DMS 273 treated with DMSO at 0.1 percent for 48 hours (cell line): ENCODE results near the gene CCDC102B.
"Not testable (repeated sequence)": the region's sequence is repeated elsewhere in the genome, so short reads cannot be mapped to it uniquely, and the experiment has no call there.

Experiments
- DNase-seq: peaks from one replicate; lab custom pipeline; 2025; lab: John Stamatoyannopoulos, UW

CCDC102B gene

DNA sequence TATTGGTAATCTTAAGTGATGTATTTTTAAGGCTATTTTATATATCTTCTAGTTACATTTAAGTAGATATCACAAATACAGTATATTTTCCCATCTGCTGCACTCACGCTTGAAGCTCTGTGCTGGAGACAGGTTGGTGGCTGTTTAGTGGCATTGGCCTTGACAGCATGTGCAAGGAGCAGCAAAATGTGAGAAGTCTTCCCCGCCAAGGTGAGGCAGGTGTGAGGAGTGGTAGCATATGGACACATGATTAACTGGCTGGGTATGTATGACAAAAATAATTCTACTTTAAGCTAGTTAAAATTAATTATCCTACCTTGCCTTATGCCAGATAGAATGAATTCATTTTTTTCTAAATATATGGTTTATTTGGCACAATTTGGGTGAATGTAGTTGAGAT lies 117.2 kb downstream of the CCDC102B start:
- DNase-seq = no peak

DNA sequence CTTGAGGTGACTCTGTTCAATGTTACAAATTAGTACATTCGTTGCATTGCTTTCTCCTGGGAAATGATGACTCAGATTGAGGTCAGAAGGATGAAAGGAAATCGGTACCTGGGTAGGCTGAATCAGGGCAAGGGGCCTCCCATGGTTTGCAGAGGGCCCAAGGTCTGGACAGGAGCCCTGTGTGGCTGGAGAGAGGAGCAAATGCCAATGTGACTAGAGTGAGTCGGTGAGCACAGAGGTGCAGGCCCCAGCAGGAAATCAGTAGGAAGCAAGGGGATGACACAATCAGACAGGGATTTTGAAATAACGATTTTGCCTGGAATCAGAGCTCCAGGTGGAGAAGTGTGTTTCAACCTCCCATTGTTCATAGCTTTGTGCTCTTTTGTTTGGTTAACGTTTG lies 118.9 kb downstream of the CCDC102B start:
- DNase-seq = no peak

DNA sequence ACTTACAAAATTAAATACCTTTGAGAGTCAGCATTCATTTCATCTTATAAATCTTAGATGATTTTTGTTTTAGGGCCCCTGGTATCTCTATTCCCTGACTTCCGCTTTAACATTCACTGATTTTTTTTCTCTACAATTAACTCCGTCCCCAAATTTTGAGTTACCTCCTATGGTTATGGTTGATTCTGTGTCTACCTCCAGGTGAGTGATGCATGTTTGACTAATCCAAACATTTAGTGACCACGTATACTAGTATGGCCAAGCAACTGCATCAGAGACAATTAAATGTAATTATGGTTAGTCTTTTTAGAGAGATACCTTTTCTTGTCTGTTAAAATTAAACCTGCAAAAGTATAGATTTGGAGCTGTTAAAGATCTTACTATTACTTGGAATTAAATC lies 120.3 kb downstream of the CCDC102B start:
- DNase-seq = no peak

DNA sequence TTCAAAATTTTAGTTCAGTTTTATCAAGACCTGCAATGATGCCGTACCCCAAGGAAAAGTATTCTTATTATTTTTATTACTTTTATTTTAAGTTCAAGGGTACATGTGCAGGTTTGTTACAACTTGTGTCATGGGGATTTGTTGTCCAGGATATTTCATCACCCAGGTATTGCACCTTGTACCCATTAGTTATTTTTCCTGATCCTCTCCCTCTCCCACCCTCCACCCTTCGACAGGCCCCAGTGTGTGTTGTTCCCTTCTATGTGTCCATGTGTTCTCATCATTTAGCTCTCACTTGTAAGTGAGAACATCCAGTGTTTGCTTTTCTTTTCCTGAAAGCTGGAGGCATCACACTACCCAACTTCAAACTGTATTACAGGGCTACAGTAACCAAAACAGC lies 122.0 kb downstream of the CCDC102B start:
- DNase-seq = no peak

DNA sequence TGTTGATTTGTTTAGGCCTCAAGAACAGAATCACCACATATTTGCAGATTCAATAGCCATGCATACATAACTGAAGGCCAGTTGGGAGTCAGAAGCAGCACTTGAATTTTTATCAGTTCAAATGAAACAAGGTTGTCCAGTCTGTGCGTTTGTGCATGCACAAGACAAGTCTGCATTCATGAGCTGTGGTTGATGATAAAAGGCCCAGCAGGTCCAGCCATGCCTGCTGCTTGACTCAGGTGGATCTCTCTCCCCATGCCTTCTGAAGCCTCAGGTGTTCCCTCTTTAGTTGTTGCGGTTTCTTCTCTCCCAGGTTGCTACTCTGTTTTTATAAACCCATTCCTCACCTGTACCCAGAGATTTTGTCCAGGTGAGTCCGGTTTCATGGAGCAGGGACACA lies 124.5 kb downstream of the CCDC102B start:
- DNase-seq = no peak

DNA sequence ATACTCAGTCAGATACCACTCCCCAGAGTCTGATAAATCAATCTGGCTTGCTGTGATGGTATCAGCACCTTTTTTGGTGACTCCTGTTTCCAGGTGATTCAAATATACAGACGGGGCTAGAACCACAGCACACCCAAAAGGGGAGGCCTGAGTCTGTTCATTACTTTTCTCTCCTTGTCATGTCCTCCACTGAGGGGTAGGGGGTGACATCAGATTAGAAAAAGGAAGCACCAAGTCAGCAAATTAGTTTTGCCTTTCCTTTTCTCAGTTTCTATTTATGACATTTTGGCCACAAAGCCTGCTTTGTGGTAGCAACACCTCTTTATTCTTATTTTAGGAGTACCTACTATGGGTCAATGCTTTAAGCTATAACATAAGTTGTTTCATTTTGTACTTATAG lies 127.4 kb downstream of the CCDC102B start:
- DNase-seq = no peak

DNA sequence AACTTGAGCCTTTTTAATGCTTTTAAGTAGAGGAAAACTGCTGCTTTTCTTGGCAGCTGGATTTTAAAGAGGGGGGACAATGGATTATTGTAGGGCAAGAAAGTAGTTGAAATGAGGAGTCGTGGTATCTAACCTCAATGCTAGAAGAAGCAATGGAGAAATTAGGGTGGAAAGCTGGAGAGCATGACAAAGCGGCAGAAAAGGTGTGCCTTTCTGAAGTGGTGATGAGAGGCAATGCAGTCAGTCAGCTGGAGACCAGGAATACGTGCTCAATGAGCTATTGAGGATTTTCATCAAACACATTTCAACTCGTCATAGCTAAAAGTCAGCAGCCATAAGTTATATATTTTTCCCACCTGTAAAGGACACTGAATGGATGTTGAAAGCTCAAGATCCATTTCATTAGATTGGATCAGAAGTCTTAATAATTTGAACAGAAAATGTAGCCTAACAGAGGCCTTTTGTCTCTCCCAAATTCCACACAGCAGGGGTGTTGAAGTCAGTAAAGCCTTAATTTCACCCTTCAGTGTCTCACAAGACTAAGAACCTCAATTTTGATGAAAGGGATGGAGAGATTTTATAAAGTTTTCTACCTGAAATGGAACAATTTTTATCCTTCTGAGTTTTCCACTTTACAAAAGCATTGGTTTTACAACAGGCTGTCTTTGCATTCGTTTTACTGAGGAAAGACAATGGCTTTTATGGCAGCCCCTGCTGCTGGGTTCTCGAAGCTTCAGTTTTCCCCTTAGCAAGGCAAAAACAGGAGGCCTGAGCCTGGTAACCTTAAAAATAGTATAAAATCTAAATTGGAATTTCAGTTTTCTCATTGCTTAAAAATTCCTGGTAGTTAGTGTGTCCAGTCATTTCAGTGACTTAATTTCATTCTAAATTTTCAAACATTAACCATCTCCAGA lies 131.1 kb downstream of the CCDC102B start:
- DNase-seq = no peak

DNA sequence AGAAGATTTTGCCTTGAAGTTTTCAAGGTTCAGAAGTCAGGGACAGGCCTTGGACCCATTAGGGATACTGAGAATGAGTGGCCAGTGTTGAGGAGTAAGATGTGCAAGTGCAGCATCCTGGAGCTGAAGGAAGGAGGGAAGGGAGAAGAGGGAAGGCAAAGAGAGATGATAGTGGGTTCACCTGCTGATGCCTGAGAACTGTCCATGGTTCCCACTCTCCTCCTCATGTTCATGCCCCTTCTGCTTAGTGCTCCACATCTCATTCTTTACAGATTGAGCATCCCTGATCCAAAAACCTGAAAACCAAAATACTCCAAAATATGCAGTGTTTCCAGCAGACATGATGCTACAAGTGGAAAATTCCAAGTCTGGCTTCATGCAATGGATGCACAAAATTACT lies 137.8 kb downstream of the CCDC102B start:
- no peak for DNase-seq

DNA sequence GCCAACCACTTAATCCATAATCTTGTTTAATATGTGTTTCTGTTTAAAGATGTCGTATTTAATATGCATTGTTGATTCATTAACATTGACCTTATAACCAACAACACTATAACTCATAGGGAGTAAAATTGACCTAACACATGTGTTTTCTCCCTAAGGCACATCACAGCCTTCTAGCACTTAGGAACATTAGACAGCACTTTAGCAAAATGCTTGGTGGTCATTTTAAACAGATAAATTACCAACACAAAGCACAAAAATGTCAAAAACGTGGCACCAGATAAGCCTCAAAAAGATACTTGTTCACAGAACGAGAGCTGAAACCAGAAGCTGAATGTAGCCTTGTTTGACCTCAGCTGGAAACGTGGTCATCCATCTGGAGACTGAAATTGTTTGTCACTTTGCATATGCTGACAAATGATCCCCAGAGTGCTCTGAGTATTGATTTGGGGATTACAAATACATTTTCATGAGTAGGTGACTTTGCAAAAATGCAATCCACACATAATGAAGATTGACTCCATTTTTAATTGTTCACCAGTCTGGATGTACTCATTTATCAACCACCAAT lies 139.2 kb downstream of the CCDC102B start:
- no peak for DNase-seq

DNA sequence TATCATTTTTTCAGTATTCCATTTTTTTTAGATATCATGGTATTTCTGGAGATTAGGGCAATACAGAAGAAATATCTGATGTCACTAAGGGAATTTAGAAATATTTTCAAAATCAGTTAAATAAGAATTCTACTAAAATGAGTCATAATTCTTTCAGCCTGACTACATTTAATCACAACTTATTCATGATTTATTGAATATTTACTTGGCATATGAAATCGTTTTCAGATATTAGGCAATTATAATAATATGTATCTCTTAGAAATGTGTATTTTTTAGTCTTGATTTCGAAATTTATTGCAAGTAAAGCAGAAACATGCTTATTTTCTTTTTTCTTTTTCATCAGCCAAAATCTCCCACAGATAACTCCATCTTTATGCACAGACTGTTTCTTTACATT lies 142.2 kb downstream of the CCDC102B start:
- DNase-seq = no peak

DNA sequence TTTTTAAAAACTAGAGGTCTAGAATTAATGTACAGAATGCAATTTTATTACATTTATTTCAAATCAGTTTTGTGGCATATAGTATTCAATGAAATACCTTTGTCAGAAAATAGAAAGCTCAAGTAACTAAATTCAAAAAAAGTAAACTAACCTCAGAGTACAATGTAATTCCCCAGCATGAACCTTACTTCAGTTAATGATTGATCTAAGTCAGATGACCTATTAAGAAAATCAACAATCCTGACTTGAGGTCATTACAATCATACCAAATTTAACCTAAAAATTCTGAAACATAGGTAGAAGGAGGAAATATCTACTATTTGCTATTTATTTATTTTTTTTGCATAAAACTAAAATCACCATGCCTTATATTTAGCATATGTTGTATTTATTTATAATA lies 142.9 kb downstream of the CCDC102B start:
- no peak for DNase-seq

DNA sequence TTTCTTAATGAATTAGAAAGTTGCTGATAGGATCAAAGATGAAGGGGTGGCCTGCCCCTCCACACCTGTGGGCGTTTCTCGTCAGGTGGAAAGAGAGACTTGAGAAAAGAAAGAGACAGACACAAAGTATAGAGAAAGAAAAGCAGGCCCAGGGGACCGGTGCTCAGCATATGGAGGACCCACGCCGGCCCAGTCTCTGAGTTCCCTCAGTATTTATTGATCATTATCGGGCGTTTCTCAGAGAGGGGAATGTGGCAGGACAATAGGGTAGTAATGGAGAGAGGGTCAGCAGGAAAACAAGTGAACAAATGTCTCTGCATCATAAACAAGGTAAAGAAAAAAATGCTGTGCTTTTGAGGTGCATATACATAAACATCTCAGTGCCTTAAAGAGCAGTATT lies 144.3 kb downstream of the CCDC102B start:
- DNase-seq = no peak

DNA sequence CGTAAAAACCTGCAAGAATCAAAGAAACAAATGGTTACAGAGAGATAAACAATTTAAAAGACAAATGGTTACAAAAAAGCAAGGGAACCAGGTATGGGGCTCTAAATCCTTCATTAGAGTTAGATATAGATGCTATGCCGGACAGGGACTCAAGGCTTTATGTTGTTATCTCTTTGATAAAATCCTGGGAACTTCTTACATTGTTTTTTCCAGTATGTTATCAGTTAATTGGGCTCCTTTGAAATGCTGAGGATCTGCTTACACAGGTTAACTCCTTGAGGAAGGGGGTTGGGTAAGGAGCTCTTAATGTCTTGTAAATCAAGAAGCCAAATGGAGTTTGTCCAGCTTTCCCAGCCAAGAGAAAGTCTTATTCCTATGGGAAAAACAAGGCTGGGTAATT lies 146.0 kb downstream of the CCDC102B start:
- DNase-seq = not testable (repeated sequence)

DNA sequence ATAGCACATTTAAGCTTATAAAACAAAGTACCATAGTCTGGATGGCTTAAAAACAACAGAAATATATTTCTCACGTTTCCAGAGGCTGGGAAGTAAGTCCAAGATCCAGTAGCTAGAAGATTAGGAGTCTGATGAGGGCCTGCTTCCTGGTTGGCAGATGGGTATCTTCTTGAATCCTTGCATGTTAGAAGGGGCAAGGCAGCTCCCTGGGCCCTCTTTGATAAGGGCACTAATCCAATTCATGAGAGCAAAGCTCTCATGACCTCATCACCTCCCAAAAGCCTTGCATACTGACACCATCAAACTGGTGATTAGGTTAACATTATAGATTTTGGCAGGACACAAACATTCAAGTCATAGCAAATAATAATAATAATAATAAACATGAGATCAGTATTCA lies 146.4 kb downstream of the CCDC102B start:
- DNase-seq = no peak

DNA sequence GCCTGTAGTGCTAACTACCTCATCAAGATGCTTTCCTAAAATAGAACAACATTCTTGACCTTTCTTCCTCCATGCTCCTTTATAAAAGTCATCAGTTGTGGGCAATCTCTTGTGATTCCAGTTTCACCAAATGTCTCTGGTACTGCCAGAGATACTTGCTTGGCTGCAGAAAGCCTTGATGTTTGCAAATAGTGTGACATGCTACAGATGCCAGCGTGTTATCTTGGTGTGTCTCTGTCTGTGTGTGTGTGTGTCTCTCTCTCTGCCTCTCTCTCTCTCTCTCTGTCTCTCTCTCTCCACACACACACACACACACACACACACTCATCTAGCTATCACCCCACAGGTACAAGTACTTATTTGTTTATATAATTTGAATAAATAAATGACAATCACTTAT lies 146.9 kb downstream of the CCDC102B start:
- no peak for DNase-seq

DNA sequence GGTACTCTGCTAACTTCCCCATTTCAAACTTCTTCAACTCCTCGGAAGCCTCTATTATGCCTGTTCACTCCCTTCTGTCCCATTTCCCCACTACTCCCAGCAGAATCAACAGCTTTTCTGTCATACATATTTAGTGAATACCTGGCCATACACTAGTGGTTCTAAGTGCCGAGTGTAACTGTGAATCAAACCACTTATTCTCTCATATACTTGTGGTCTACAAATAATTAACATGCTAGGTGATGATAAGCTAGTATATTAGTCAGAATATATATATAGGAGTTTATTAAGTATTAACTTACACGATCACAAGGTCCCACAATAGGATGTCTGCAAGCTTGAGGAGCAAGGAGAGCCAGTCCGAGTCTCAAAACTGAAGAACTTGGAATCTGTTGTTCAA lies 150.7 kb downstream of the CCDC102B start:
- no peak for DNase-seq

DNA sequence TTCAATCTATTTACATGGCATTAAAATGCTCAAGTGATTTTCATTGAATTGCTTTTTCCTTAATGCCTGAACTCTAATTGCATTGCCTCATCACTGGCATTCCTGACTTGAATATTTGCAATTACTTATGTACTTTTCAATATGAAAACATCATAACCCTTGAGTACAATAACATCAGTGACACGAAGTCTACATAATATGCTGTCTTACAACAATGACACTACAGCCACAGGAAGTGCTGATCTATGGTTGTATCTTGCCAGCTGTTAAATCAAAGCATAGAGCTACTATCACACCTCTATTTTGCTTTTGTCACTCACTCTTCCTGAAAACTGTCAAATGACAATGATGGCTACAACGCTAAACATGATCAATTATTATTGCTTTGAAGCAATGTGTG lies 156.9 kb downstream of the CCDC102B start:
- DNase-seq = no peak

DNA sequence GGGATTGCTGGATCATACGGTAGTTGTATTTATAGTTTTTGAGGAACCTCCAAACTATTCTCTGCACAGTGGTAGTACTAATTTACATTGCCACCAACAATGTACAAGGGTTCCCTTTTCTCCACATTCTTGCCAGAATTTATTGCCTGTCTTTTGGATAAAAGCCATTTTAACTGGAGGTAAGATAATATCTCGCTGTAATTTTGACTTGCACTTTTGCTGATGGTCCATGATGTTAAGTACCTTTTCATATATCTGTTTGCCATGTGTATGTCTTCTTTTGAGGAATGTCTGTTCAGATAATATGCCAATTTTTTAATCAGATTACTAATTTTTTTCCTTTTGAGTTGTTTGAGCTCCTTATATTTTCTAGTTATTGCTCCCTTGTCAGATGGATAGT lies 158.8 kb downstream of the CCDC102B start:
- DNase-seq = no peak

DNA sequence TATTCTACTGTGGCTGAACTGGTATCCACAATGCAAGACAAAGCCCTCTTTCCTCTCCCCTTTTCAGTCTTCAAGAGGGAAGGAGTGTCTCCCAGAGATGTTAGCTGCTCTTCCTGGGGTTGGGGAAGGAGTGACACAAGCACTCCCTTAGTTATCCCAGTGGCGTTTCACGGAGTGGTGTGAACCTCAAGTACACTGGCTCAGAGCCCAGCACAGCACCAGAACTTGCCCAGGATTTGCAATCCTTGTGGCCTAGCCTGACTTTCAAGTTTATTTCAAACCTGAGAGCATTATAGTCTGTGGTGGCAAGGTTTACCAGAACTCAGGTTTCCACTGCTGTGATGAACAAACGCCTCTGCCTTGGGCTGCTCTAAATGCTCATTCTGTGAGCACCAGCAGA lies 162.5 kb downstream of the CCDC102B start:
- no peak for DNase-seq

DNA sequence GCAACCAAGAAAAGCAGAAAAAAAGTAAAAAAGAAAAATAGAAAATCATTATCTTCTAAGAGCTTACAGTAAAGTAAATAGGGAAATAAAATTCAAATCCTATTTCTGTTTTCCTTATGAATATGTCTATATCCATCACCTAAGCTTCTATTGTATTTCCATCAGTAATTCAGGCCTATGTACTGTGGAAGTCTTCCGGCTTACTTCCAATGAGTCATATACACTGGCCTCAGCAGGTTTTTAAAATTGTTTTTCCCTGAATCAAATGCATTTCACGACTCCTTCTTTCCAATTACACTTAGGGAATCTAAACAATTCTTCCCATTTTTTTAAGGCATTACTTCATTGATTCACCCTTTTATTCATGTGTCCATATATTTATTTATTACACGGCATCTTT lies 164.7 kb downstream of the CCDC102B start:
- no peak for DNase-seq

DNA sequence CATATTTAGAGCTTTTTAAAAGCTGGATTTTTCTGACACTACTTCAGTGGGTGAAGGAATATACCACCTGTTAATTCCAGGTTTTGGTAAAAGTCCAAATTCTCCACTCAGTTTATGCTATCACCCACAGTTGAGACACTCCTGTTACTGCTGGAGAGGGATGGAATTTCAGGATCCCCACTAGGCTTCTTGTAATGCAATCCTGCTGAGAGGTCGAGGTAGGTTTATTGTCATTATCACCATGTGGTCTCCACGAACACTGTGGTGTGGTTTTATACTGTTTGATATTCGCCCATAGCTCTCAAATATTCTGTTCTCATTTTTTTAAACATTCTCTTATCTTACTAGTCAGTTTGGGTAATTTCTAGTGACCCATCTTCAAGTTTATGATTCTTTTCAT lies 167.9 kb downstream of the CCDC102B start:
- no peak for DNase-seq

DNA sequence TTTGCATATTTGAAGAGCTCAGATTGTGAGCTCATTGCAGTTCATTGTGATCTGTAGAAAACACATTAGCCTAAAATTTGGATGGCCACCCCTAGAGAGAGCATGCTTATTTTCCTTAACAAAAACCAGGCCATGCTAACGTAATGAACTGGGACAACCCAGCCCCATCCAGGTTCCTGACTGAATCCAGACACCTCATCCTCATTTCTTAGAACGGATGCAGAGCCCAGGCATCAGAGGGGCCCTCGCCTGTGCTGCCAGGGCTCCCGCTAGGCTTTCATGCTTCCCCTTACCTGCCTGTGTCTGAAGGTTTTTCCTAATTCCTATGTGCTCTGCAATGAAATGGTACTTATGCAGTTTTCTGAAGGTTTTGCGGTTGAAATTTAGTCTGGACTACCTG lies 171.1 kb downstream of the CCDC102B start:
- DNase-seq = no peak

DNA sequence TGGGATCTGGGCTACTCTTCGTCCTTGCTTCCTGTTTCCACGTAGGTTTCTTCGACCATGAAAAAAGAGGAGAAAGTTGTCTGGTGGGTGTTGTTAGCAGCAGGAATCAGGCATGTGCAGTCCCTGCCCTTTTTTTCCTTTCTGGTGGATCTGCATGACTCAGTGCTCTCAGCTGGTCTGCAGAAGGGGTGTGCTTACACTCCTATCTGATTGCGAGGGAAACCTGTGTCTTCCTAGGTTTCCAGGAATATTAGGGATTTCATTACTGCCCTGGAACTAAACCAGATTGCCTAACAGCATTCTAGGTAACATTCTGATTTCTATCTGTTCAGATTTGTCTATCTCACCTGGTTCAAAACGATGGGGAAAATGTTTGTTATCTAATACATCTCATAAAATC lies 174.3 kb downstream of the CCDC102B start:
- DNase-seq = no peak

DNA sequence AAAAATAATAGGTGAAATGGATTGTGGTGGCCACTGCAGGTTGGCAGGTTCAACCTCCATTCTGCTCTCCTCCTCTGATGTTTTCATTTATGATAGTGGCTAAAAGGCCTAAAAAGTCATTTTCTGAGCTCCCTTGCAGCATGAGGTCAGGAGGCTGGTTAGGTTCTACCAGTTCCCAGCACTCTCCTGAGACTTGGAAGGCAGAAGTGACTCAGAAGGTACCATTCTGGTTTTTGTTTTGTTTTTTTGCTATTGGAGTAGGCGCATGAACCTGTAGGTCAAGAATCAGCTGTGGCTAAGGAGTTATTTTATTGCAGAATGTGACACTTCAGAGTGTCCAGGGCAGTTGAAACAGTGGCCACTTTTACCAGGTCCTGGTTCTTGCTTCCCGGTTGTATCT lies 181.9 kb downstream of the CCDC102B start:
- no peak for DNase-seq
